Right renal pelvis (tissue), 4 donors: Measurements from ENCODE around the gene KRTAP12-3. TPM values are rescaled to one million over a fixed set of nuclear protein-coding genes. Genes with fewer than 3 reads are reported as not detected.
"Not testable (repeated sequence)": the region's sequence is repeated elsewhere in the genome, so short reads cannot be mapped to it uniquely, and the experiment has no call there.

Experiments
- DNase-seq, 4 donors: peaks; one replicate each; pipeline ENCODE4 v3.0.0-alpha.2; 2013; ENCODE audit warnings: low read depth in 4 of 4, low spot score in 3 of 4, missing footprints in 1 of 4
- polyA plus RNA-seq, 4 donors: library from polyadenylated mRNA; unstranded; fragments of 120-200 nt; gene quantifications; one replicate each; pipeline ENCODE4 v1.2.1, GENCODE V29; 2013; ENCODE audit not compliant: insufficient read length in 4 of 4

The KRTAP12-3 gene
- polyA plus RNA-seq = not detected

DNA sequence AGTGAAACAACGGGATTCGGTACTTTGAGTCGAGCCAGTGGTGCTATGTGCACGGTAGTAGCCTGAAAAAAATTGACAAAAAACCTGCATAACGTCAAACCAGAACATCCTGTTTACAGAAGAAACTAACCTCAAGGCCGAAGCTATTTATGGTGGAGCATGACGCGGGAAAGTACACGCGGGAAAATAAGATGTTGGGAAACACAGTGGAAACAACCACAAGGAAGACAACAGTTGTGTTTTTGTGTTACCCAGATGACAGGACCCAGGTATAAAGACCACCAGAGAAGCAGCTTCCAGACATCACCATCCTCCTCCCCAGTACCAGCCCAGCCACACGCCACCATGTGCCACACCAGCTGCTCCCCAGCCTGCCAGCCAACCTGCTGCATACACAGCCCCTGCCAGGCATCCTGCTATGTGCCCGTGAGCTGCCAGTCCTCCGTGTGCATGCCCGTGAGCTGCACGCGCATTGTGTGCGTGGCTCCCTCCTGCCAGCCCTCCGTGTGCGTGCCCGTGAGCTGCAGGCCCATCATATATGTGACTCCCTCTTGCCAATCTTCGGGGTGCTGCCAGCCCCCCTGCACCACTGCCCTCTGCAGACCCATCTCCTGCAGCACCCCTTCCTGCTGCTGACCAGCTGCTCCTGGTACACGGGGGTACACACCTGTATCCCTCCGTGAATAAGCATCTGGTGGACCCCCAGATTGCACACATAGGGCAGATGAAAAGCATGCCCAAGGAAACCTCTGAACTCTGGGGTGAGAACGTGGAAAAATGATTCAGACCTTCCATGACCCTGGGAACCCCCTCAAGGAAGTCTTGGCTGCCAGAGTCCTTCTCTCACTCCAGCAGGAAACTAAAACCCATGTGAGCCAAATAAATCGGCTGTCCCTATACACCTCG is at the start of gene KRTAP12-3:
Gene KRTAP12-3, plus strand, starts transcription at position 298 of the 906 bp plus-strand sequence. Its CDS starts 48 bp downstream, at position 346.
- no peak for DNase-seq

DNA sequence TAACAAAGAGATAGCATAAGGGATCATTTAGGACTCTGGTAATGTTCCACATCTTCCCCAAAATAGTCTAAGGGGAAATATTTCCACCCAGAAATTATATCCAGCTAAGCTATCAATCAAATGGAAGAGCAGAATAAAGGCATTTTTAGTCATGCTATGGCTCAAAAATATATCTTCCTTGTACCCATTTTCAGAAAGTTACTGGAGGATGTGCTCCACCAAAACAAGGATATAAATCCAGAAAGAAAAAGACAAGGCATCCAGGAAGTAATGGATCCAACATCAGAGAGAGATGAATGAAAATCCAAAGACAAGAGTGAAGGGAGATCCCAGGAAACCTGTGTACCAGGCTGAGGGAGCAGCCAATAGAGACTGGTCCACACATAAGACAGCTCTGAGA is 48.5 kb upstream of the KRTAP12-3 start:
- DNase-seq = no peak

GRCh38 chr21:44610157-44610843 is 47.4 kb upstream of the KRTAP12-3 start:
- not testable (repeated sequence) for DNase-seq

DNA sequence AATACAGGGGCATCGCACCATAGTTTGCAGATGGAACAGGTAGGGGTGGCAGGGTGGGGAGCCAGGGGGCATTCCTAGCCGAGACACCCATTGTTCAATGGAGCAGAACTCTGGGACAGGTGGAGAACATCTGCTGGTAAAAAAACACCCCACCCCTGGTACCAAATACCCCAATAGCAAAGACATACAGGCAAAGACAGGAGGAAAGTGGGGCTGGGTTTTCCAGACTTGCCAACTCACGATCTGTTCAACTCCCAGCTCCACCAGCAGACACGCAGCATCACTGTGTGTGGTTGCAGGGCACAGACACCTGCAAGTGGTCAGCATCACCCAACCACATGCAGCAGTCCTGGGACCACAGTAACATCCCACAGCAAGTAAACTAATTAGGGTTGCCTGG is 46.2 kb upstream of the KRTAP12-3 start:
- DNase-seq = no peak

DNA sequence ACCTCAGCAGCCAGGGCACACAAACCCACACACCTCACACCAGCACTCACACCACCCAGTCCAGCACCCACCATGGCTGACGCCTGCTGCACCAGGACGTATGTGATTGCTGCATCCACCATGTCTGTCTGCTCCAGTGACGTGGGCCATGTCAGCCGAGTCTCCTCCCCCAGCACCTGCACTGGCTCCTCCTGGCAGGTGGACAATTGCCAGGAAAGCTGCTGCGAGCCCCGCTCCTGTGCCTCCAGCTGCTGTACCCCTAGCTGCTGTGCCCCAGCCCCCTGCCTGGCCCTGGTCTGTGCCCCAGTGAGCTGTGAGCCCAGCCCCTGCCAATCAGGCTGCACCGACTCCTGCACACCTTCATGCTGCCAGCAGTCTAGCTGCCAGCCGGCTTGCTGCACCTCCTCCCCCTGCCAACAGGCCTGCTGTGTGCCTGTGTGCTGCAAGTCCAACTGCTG is 45.7 kb upstream of the KRTAP12-3 start, which contains the start of gene KRTAP10-8:
Gene KRTAP10-8, plus strand, starts transcription at position 51 of the 458 bp plus-strand sequence. Its CDS starts 22 bp downstream, at position 73.
- DNase-seq = no peak

DNA sequence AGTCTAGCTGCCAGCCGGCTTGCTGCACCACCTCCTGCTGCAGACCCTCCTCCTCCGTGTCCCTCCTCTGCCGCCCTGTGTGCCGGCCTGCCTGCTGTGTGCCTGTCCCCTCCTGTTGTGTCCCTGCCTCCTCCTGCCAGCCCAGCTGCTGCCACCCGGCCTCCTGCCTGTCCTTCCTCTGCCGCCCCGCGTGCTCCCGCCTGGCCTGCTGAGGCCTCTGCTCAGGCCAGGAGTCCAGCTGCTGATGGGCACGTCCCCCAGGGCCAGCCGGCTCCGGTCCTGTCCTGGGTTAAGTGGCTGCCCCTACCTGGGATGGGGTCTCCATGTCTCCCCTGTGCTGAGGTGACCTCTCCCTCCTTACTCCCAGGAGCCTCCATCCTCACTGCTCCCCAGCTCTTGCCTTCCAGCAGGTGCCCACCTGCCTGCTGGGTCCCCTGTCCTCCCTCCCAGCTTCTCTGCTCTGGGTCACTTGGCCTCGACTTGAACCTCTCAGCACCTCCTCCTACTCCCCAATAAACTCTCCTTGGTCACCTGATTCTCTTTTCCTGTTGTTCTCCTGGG is 45.0 kb upstream of the KRTAP12-3 start:
- no peak for DNase-seq

DNA sequence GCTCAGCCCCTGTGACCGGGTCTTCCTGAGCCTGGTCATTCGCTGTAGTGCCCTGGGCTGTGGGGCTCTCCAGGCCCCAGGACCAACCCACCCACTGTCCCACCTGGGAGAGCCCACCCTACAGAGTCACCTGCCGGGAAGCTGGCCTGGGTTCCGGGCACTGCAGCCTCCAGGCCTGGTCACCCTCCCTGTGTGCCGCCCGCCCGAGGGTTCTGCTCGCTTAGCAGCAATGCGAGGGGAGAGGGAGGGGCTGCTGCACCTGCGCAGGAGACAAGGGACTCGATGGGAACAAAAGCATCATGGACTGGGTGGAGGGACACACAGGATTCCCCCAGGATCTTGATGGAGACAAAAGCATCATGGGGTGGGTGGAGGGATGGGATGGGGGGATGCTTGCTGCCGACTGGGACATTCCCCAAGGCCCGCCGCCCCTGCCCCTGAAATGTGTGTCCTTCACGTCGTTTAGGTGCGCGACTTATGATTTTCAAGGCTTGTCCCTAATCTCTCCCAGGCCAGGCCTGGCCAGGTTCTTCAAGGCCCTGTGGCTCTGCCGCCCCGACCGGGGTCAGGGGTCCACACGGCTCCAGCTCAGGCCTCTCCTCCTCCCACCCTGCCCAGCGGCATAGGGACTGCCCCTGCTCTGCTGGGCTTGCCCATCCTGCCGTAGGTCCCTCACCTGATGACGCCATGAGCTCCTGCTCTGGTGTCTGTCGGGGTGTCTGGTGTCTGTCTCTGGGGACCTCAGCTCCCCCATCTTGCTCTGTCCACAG is 44.2 kb upstream of the KRTAP12-3 start:
- DNase-seq = no peak

GRCh38 chr21:44614161-44614631 is 43.5 kb upstream of the KRTAP12-3 start:
- no peak for DNase-seq

DNA sequence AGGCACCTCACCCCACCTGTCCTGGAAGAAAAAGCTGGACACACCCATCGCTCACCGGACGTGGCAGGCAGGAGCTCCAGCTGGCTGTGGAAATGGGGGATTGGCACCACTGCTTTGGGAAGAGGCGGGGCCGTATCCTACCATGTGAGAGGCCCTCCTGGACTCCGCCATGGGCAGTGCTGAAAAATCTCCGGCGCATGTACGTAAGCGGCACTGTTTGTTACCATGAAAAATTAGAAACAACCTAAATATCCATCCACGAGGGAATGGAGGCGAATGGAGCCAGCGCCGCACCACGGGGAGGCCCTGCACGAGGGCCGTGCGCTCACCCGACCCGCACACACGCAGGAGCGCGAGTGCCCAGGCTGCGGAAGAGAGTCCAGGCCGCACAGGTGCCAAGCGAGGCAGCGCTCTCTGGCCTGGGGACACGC is 42.8 kb upstream of the KRTAP12-3 start:
- no peak for DNase-seq

GRCh38 chr21:44615466-44615865 is 42.3 kb upstream of the KRTAP12-3 start:
- no peak for DNase-seq

GRCh38 chr21:44615911-44616590 is 41.7 kb upstream of the KRTAP12-3 start:
- no peak for DNase-seq

DNA sequence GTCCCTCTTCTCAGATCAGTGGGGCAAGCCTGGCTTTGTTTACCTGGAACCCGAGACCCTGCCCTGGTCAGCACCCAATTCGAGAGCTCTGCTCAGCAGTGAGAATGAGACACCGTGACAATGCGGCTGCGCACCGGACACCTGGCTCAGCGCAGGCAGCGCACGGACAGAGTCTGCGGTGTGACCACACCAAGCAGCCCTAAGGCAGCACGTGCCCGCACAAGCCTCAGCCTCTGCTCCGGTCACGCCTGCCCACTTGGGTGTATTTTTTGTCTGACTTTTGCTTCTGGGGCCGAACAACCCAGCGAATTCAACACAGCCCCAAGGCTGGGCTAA is 41.2 kb upstream of the KRTAP12-3 start:
- no peak for DNase-seq

- DNase-seq = no peak
Measured at GRCh38 chr21:44617071-44617501, 40.6 kb upstream of the KRTAP12-3 start.

DNA sequence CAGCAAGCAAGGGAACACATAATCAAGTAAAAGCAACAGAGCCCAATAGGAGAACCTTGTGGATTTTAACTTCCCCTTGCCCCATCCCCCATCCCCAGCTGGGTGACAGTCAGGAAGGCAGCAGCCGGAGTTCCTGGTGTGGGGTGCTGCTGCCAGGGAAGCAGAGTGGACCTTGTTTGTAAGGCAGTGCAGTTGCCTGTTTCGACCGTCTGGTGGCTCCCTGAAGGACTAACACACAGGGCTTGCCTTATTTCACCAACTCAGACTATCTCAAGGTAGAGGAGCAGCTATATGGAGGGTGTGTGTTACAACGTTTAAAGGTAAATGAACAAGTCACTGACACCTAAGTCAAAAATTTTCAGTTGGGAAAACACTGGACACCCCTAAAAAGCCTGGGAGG is 39.2 kb upstream of the KRTAP12-3 start:
- DNase-seq = no peak

GRCh38 chr21:44618909-44619308 is 38.8 kb upstream of the KRTAP12-3 start:
- no peak for DNase-seq

GRCh38 chr21:44619886-44620285 is 37.8 kb upstream of the KRTAP12-3 start:
- DNase-seq = no peak

GRCh38 chr21:44623575-44623974 is 34.2 kb upstream of the KRTAP12-3 start:
- no peak for DNase-seq

DNA sequence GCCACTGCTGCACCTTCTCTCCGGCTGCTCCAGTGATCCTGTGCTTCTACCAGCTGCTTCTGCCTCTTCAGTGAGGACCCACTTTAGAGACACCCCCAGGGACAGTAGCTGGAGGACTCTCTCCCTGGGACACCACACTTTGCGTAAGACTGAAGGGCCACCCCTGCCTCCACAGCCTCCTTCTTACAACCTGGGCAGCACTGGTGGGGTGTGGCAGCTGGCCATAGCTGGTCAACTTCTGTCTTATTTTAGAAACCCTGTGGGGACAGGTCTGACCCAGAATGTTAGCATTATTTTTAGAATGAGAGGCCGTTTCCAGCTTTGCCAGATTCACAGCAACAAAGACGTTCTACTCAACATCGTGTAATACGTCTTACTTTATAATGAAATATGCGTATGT is 32.0 kb upstream of the KRTAP12-3 start:
- no peak for DNase-seq

- no peak for DNase-seq
Measured at GRCh38 chr21:44626262-44626661, 31.5 kb upstream of the KRTAP12-3 start.

DNA sequence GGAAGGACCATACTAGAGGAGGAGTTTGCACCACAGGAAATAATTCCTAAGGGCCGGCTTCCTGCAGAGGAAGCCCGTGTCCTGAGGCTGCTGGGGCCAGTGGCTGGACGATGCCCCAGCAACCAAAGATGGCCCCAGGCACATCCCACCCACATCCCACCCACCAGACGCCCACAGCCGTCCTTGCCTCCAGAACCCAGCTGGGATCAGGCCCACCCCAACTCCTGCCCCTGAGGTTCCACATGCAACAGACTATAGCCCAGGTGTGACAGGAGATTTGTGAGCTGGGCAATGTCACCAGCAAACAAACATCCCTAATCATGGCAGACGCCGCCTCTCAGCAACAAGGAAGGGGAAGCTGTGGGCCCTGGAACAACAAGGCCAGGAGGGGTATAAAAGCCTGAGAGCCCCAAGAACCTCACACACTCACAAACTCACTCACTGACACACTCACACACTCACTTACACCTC is 31.0 kb upstream of the KRTAP12-3 start, which contains the start of gene KRTAP10-9:
Gene KRTAP10-9, plus strand, starts transcription at position 421 of the 471 bp plus-strand sequence. CDS start 79 bp downstream, outside the sequence.
- no peak for DNase-seq
